ENCODE data around the gene PHLPP2. TPM values are rescaled to one million over a fixed set of nuclear protein-coding genes. Genes with fewer than 3 reads are reported as not detected.

Gene PHLPP2
- total and polyA plus RNA-seq, 2 experiments from 2014 or later: 7.4 to 15.0 TPM

GRCh38 chr16:71722801-71723536 lies 1.5 kb downstream of the PHLPP2 start:
- 2% methylated on average over 58 of the region's 59 CpGs for WGBS (ENCODE audit: low lambda C conversion rate, missing lambda C conversion rate)

DNA sequence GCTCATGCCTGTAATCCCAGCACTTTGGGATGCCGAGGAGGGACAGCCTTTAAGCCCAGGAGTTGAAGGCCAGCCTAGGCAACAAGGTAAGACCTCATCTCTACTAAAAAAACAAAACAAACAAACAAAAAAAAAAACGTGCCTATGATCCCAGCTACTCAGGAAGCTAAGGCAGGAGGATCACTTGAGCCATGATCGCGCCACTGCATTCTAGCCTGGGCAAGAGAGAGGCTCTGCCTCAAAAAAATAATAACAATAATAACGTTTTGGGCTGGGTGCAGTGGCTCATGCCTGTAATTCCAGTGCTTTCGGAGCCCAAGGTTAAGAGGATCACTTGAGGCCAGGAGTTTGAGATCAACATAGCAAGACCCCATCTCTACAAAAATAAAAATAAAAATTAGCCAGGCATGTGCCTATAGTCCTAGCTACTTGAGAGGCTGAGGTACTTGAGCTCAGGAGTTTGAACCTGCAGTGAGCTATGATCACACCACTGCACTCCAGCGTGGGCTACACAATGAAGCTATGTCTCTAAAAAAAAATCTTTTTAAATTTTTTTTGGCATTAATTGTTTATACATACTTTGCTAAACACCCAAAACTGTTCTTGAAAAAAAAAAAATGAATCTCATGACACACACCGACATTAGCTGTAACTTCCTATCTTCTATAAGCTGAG lies 3.3 kb downstream of the PHLPP2 start:
- Histone ChIP-seq H3K4me3 (no peak overlapping the region), H3K9me2 (replicated peaks; ENCODE audit: insufficient read depth) (no peaks in the 10 kb centered on the region), H3K79me2 (peaks cover 60% of the 10 kb centered on the region), H3K36me3 (replicated peaks; ENCODE audit: insufficient read depth, low read depth) (no peaks in the 10 kb centered on the region), H3K9me3 (ENCODE audit: low read depth) (no peaks in the 10 kb centered on the region), H3K27me3 (no peaks in the 10 kb centered on the region), H3K4me2 (peak overlapping the region; percentile 83), H2AFZ (no peak overlapping the region), H3K27ac (no peak overlapping the region), H3K4me1 (ENCODE audit: insufficient read depth) (peaks cover 9% of the 10 kb centered on the region), H4K20me1 (ENCODE audit: insufficient read depth, poor library complexity, severe bottlenecking) (peaks cover 7% of the 10 kb centered on the region)
- 82% methylated on average over 8 of the region's 8 CpGs for WGBS (ENCODE audit: low lambda C conversion rate, missing lambda C conversion rate)
- DNase-seq (ENCODE audit: low spot score): no peak
- TF ChIP-seq EZH2phosphoT487 (IDR thresholded peaks at IDR 0.05; ENCODE audit: low read depth, severe bottlenecking, unreplicated experiment): no peak
- TF ChIP-seq, protein P1, sequence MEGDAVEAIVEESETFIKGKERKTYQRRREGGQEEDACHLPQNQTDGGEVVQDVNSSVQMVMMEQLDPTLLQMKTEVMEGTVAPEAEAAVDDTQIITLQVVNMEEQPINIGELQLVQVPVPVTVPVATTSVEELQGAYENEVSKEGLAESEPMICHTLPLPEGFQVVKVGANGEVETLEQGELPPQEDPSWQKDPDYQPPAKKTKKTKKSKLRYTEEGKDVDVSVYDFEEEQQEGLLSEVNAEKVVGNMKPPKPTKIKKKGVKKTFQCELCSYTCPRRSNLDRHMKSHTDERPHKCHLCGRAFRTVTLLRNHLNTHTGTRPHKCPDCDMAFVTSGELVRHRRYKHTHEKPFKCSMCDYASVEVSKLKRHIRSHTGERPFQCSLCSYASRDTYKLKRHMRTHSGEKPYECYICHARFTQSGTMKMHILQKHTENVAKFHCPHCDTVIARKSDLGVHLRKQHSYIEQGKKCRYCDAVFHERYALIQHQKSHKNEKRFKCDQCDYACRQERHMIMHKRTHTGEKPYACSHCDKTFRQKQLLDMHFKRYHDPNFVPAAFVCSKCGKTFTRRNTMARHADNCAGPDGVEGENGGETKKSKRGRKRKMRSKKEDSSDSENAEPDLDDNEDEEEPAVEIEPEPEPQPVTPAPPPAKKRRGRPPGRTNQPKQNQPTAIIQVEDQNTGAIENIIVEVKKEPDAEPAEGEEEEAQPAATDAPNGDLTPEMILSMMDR (IDR thresholded peaks at IDR 0.05; ENCODE audit: poor library complexity): no peak
- TF ChIP-seq EZH2 (IDR thresholded peaks at IDR 0.05; ENCODE audit: borderline replicate concordance): no peak

More at GRCh38 chr16:71722801-71723536, 1.5 kb downstream of the PHLPP2 start:
- Histone ChIP-seq H3K79me2 (peaks cover 42% of the 10 kb centered on the region), H4K20me1 (ENCODE audit: insufficient read depth, poor library complexity, severe bottlenecking) (peaks cover 4% of the 10 kb centered on the region), H3K36me3 (replicated peaks; ENCODE audit: insufficient read depth, low read depth) (no peaks in the 10 kb centered on the region), H3K4me1 (ENCODE audit: insufficient read depth) (peaks cover 9% of the 10 kb centered on the region), H3K9me2 (replicated peaks; ENCODE audit: insufficient read depth) (no peaks in the 10 kb centered on the region), H3K27ac (peak overlapping the region; percentile 98), H3K27me3 (no peaks in the 10 kb centered on the region), H2AFZ (peak overlapping the region; percentile 67), H3K4me3 (peak overlapping the region; percentile 99), H3K9me3 (ENCODE audit: low read depth) (no peaks in the 10 kb centered on the region), H3K4me2 (peak overlapping the region; percentile 83)
- DNase-seq (ENCODE audit: low spot score): peak; percentile 83
- no peak for TF ChIP-seq EZH2 (IDR thresholded peaks at IDR 0.05; ENCODE audit: borderline replicate concordance)
- no peak for TF ChIP-seq EZH2phosphoT487 (IDR thresholded peaks at IDR 0.05; ENCODE audit: low read depth, severe bottlenecking, unreplicated experiment)
- TF ChIP-seq, protein P1 (IDR thresholded peaks at IDR 0.05; ENCODE audit: poor library complexity): no peak

- no peak for TF ChIP-seq EZH2 (IDR thresholded peaks at IDR 0.05; ENCODE audit: borderline replicate concordance)
- no peak for TF ChIP-seq EZH2phosphoT487 (IDR thresholded peaks at IDR 0.05; ENCODE audit: low read depth, severe bottlenecking, unreplicated experiment)
- TF ChIP-seq, protein P1 (IDR thresholded peaks at IDR 0.05; ENCODE audit: poor library complexity): no peak
- no peaks in the 10 kb centered on the region for H3K36me3 ChIP-seq (replicated peaks; ENCODE audit: insufficient read depth, low read depth)
- H3K9me2 ChIP-seq (replicated peaks; ENCODE audit: insufficient read depth): no peaks in the 10 kb centered on the region
- peaks cover 65% of the 10 kb centered on the region for H3K79me2 ChIP-seq
- H3K9me3 ChIP-seq (ENCODE audit: low read depth): no peaks in the 10 kb centered on the region
- no peak overlapping the region for H2AFZ ChIP-seq
- peak overlapping the region; percentile 49 for H3K27ac ChIP-seq
- no peaks in the 10 kb centered on the region for H3K27me3 ChIP-seq
- 54% methylated on average over 1 of the region's 1 CpG for WGBS (ENCODE audit: low lambda C conversion rate, missing lambda C conversion rate)
- no peak for DNase-seq (ENCODE audit: low spot score)
- no peak overlapping the region for H3K4me3 ChIP-seq
- H4K20me1 ChIP-seq (ENCODE audit: insufficient read depth, poor library complexity, severe bottlenecking): peaks cover 6% of the 10 kb centered on the region
- H3K4me1 ChIP-seq (ENCODE audit: insufficient read depth): peaks cover 18% of the 10 kb centered on the region
- H3K4me2 ChIP-seq: no peak overlapping the region
These were observed 12.0 kb downstream of the PHLPP2 start for GRCh38 chr16:71712501-71712900.

Measured in hepatocyte (in vitro differentiated cells).